HEK293T (cell line): ENCODE measurements around the gene DLG4.

ENCODE experiments used
- CTCF ChIA-PET: fragments of 350-600 bp; formaldehyde crosslinking; extraction: SDS; loops from one replicate; lab custom pipeline; 2021; ENCODE audit warnings: antibody characterized with exemption, inconsistent platforms; lab: Yijun Ruan, JAX
- POLR2A ChIA-PET: fragments of 350-600 bp; formaldehyde crosslinking; extraction: SDS; loops from one replicate; lab custom pipeline; 2020; ENCODE audit warnings: antibody characterized with exemption, inconsistent platforms; lab: Yijun Ruan, JAX
- DNase-seq: peaks from one replicate; pipeline ENCODE4 v3.0.0; 2012; ENCODE audit warnings: mixed read lengths; ENCODE audit errors: extremely low spot score
- ARNT ChIP-seq: fragments of 450-650 bp; IDR thresholded peaks from 2 replicates; pipeline ENCODE4 v1.6.1; 2017; ENCODE audit warnings: mild to moderate bottlenecking
- BHLHE40 ChIP-seq: fragments of 450-650 bp; IDR thresholded peaks from 2 replicates; pipeline ENCODE4 v1.6.1; 2016; ENCODE audit warnings: mild to moderate bottlenecking, moderate library complexity, borderline replicate concordance
- CTBP1 ChIP-seq: fragments of 450-650 bp; IDR thresholded peaks from 2 replicates; pipeline ENCODE4 v1.6.1; 2016; ENCODE audit warnings: borderline replicate concordance
- ELF4 ChIP-seq: fragments of 450-650 bp; IDR thresholded peaks from 2 replicates; pipeline ENCODE4 v1.6.1; 2017; ENCODE audit warnings: antibody characterized with exemption
- FOXA1 ChIP-seq: fragments of 450-650 bp; IDR thresholded peaks from 2 replicates; pipeline ENCODE4 v1.6.1; 2016; ENCODE audit warnings: mild to moderate bottlenecking
- FOXK2 ChIP-seq: fragments of 450-650 bp; IDR thresholded peaks from 2 replicates; pipeline ENCODE4 v1.6.1; 2016; ENCODE audit warnings: mild to moderate bottlenecking
- FOXM1 ChIP-seq: fragments of 450-650 bp; IDR thresholded peaks from 2 replicates; pipeline ENCODE4 v1.6.1; 2017; ENCODE audit warnings: mild to moderate bottlenecking, borderline replicate concordance
- HDGF ChIP-seq: fragments of 450-650 bp; IDR thresholded peaks from 2 replicates; pipeline ENCODE4 v1.6.1; 2017; ENCODE audit warnings: antibody characterized with exemption, borderline replicate concordance
- L3MBTL2 ChIP-seq: fragments of 450-650 bp; conservative IDR thresholded peaks from 2 replicates; pipeline ENCODE4 v1.6.1; 2016; ENCODE audit warnings: mild to moderate bottlenecking
- LEF1 ChIP-seq: fragments of 450-650 bp; IDR thresholded peaks from 2 replicates; pipeline ENCODE4 v1.6.1; 2017; ENCODE audit warnings: mild to moderate bottlenecking, borderline replicate concordance
- NFRKB ChIP-seq: fragments of 450-650 bp; IDR thresholded peaks from 2 replicates; pipeline ENCODE4 v1.6.1; 2016; ENCODE audit warnings: mild to moderate bottlenecking, moderate library complexity
- PKNOX1 ChIP-seq: fragments of 450-650 bp; IDR thresholded peaks from 2 replicates; pipeline ENCODE4 v1.6.1; 2016
- SP1 ChIP-seq: fragments of 450-650 bp; IDR thresholded peaks from 2 replicates; pipeline ENCODE4 v1.6.1; 2017
- SUZ12 ChIP-seq: fragments of 450-650 bp; IDR thresholded peaks from 2 replicates; pipeline ENCODE4 v1.6.1; 2016; ENCODE audit warnings: mild to moderate bottlenecking
- TARDBP ChIP-seq: fragments of 450-650 bp; IDR thresholded peaks from 2 replicates; pipeline ENCODE4 v1.6.1; 2016
- ZNF384 ChIP-seq: fragments of 450-650 bp; IDR thresholded peaks from 2 replicates; pipeline ENCODE4 v1.6.1; 2016

The DLG4 gene

GRCh38 chr17:7233701-7234082 lies 14.1 kb upstream of the DLG4 start:
- TF ChIP-seq NFRKB (no peak), L3MBTL2 (0 out of 2 replicates have a peak, but pooled peaks have one; percentile 12)
- DNase-seq, result no peak
- ChIA-PET CTCF (no interaction called here), POLR2A (interaction anchor here (1.0 to 9.7 kb wide), 6 partner anchors 9 to 96 kb away, joined by 3 to 166 read pairs (median 3); partner anchors contain the start of genes ACADVL, DLG4, GABARAP and NEURL4)

- DNase-seq, result no peak
Observed at GRCh38 chr17:7232114-7232513, 12.5 kb upstream of the DLG4 start.

GRCh38 chr17:7229504-7229903 lies 9.9 kb upstream of the DLG4 start:
- ChIA-PET CTCF (no interaction called here), POLR2A (interaction anchor here (1.1 to 1.4 kb wide), 2 partner anchors 9 to 10 kb away, joined by 3 to 4 read pairs; partner anchors contain the start of genes ACADVL and DLG4)
- no peak for DNase-seq
- TF ChIP-seq FOXK2, result no peak

More at GRCh38 chr17:7232114-7232513, 12.5 kb upstream of the DLG4 start:
- CTCF ChIA-PET, result no interaction called here
- POLR2A ChIA-PET, result no interaction called here
- TF ChIP-seq FOXK2, result no peak
- TF ChIP-seq PKNOX1, result 0 out of 2 replicates have a peak, but pooled peaks have one; percentile 12

- POLR2A ChIA-PET, result interaction anchor here (1.4 kb wide), 1 partner anchor 8 kb away, joined by 4 read pairs; no protein-coding TSS in a partner anchor
- no peak for DNase-seq
- TF ChIP-seq TARDBP, result no peak
- no peak for TF ChIP-seq FOXK2
- CTCF ChIA-PET, result no interaction called here
Observed at GRCh38 chr17:7228920-7229319, 9.3 kb upstream of the DLG4 start.

- TF ChIP-seq NFRKB, result no peak
- POLR2A ChIA-PET, result no interaction called here
- no peak for DNase-seq
- CTCF ChIA-PET, result no interaction called here
Observed at GRCh38 chr17:7226721-7227710, 7.4 kb upstream of the DLG4 start.

- no peak for TF ChIP-seq L3MBTL2
- TF ChIP-seq PKNOX1, result no peak
- no peak for TF ChIP-seq SP1
- no peak for TF ChIP-seq LEF1
- TF ChIP-seq ARNT, result no peak
- no peak for TF ChIP-seq FOXM1
- no peak for TF ChIP-seq SUZ12
- TF ChIP-seq TARDBP, result no peak
- no peak for TF ChIP-seq BHLHE40
- no peak for TF ChIP-seq FOXA1
- no peak for TF ChIP-seq FOXK2
- no peak for TF ChIP-seq ELF4
- TF ChIP-seq CTBP1, result no peak
- no peak for TF ChIP-seq NFRKB
- TF ChIP-seq HDGF, result no peak
- no peak for TF ChIP-seq ZNF384
- POLR2A ChIA-PET, result interaction anchor here (9.3 kb wide), 1 partner anchor 13 kb away, joined by 166 read pairs; the partner anchor contains the start of genes DVL2, GABARAP and PHF23
- CTCF ChIA-PET, result interaction anchor here (0.6 kb wide), 1 partner anchor 50 kb away, joined by 3 read pairs; no protein-coding TSS in a partner anchor
- no peak for DNase-seq
Observed at GRCh38 chr17:7225711-7226331, 6.2 kb upstream of the DLG4 start.

- TF ChIP-seq FOXA1 (no peak), L3MBTL2 (no peak), BHLHE40 (no peak), CTBP1 (no peak), ARNT (no peak), PKNOX1 (no peak), ELF4 (no peak), NFRKB (no peak), HDGF (no peak), SUZ12 (no peak), SP1 (no peak), FOXM1 (no peak), FOXK2 (no peak), TARDBP (no peak), LEF1 (no peak), ZNF384 (no peak)
- no peak for DNase-seq
- ChIA-PET POLR2A (interaction anchor here (9.3 kb wide), 1 partner anchor 14 kb away, joined by 166 read pairs; the partner anchor contains the start of genes DVL2, GABARAP and PHF23), CTCF (interaction anchor here (0.9 kb wide), 1 partner anchor 9 kb away, joined by 3 read pairs; no protein-coding TSS in a partner anchor)
Observed at GRCh38 chr17:7224661-7225111, 5.0 kb upstream of the DLG4 start.
